Thoracic aorta (tissue), 2 donors: ENCODE measurements around the gene DSTN. TPM values are rescaled to one million over a fixed set of nuclear protein-coding genes. Genes with fewer than 3 reads are reported as not detected.

ENCODE experiments used
- ATAC-seq: fragments of 150-250 bp; one replicate; pipeline ENCODE4 v1.8.0; 2017; ENCODE audit warnings: low read depth; ENCODE audit not compliant: insufficient number of reproducible peaks, low FRiP score
- DNase-seq: peaks from one replicate; pipeline ENCODE4 v3.0.0-alpha.2; 2020; ENCODE audit warnings: low spot score
- H3K27ac ChIP-seq, 2 donors: fragments of 200-600 bp; sonication (generic); 1 replicate in 1 of 2; 2 replicates in 1 of 2; pipeline ENCODE4 v1.5.1; 2016; ENCODE audit warnings: mild to moderate bottlenecking in 2 of 2, moderate library complexity in 2 of 2
- H3K27me3 ChIP-seq: fragments of 200-600 bp; sonication (generic); replicated peaks from 2 replicates; pipeline ENCODE4 v1.6.0; 2016; ENCODE audit warnings: mild to moderate bottlenecking; ENCODE audit not compliant: insufficient read depth
- H3K36me3 ChIP-seq: fragments of 200-600 bp; sonication (generic); one replicate; pipeline ENCODE4 v1.5.1; 2016
- H3K4me1 ChIP-seq, 2 donors: fragments of 200-600 bp; sonication (generic); 1 replicate in 1 of 2; 2 replicates in 1 of 2; pipeline versions ENCODE4 v1.5.1 to v1.6.0; 2016; ENCODE audit warnings: low read depth in 2 of 2, mild to moderate bottlenecking in 1 of 2; ENCODE audit not compliant: control insufficient read depth in 1 of 2
- H3K4me3 ChIP-seq: fragments of 200-600 bp; sonication (generic); 2 replicates; pipeline ENCODE4 v1.5.1; 2016; ENCODE audit warnings: mild to moderate bottlenecking
- H3K9me3 ChIP-seq: fragments of 200-600 bp; sonication (generic); 2 replicates; pipeline ENCODE4 v1.5.1; 2016
- total RNA-seq, 2 donors: library from RNA; depleted of rRNA; stranded (reverse); fragments of >200 nt; gene quantifications; one replicate each; pipeline versions ENCODE4 v1.1.0 to v1.2.3, GENCODE V29; 2016
- TF ChIP-seq, protein P1 (sequence below): fragments of 200-600 bp; sonication (generic); IDR thresholded peaks from one replicate; pipeline ENCODE4 v1.5.1; 2019; ENCODE audit warnings: antibody characterized with exemption

DSTN gene
- total RNA-seq, 2 donors from 2014 or later, result 1,342 to 1,977 TPM

GRCh38 chr20:17629678-17630089, 59.8 kb downstream of the DSTN start:
- Histone ChIP-seq H3K27ac (no peak overlapping the region), H3K9me3 (no peaks in the 10 kb centered on the region), H3K4me1 (peaks cover 9 to 10% of the 10 kb centered on the region in 2 donors), H3K4me3 (no peak overlapping the region), H3K27me3 (no peaks in the 10 kb centered on the region), H3K36me3 (peaks cover 29% of the 10 kb centered on the region)
- no peak for ATAC-seq
- no peak for DNase-seq
- TF ChIP-seq, protein P1, sequence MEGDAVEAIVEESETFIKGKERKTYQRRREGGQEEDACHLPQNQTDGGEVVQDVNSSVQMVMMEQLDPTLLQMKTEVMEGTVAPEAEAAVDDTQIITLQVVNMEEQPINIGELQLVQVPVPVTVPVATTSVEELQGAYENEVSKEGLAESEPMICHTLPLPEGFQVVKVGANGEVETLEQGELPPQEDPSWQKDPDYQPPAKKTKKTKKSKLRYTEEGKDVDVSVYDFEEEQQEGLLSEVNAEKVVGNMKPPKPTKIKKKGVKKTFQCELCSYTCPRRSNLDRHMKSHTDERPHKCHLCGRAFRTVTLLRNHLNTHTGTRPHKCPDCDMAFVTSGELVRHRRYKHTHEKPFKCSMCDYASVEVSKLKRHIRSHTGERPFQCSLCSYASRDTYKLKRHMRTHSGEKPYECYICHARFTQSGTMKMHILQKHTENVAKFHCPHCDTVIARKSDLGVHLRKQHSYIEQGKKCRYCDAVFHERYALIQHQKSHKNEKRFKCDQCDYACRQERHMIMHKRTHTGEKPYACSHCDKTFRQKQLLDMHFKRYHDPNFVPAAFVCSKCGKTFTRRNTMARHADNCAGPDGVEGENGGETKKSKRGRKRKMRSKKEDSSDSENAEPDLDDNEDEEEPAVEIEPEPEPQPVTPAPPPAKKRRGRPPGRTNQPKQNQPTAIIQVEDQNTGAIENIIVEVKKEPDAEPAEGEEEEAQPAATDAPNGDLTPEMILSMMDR, result no peak

DNA sequence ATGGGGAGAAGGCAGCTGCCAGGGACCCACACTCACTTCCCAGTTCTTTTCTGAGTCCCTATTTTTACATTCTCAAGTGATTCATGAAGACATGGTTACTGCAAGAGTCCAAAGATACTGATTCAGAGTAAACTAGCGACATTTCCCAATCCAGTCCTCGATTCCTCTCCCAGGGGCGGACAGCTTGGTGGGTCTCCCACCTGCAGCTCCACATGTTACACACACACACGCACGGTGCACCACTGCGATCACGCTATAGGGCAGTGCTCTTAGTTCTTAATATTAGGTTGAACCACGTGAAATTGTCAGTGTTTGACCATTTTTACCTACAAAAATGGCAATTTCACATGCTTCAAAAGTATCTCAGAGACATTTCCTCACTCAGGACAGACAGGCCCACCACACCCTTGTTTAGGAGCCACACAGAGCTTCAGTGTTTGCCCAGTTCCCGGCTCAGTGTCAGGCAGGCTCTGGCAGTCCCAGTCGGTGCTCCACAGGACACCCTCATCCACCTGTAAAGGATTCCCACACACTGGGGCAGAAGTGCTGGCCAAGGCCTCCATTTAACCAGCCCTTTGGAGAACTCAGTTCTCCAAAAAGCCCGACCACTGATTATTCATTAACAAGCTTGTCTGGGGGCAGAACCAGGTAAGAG, 60.4 kb downstream of the DSTN start:
- no peak overlapping the region for H3K4me3 ChIP-seq
- TF ChIP-seq, protein P1, result no peak
- H3K4me1 ChIP-seq, result peaks cover 15% of the 10 kb centered on the region in 2 donors
- peaks cover 25% of the 10 kb centered on the region for H3K36me3 ChIP-seq
- H3K27me3 ChIP-seq, result no peaks in the 10 kb centered on the region
- H3K27ac ChIP-seq, result no peak overlapping the region
- no peak for DNase-seq
- H3K9me3 ChIP-seq, result no peaks in the 10 kb centered on the region
- no peak for ATAC-seq

- no peak overlapping the region for H3K27ac ChIP-seq
- H3K9me3 ChIP-seq, result no peaks in the 10 kb centered on the region
- DNase-seq (no peak), ATAC-seq (no peak)
- H3K4me3 ChIP-seq, result no peak overlapping the region
- H3K27me3 ChIP-seq, result no peaks in the 10 kb centered on the region
- TF ChIP-seq, protein P1, result no peak
- H3K4me1 ChIP-seq, result peaks cover 20% of the 10 kb centered on the region in 2 donors
- peaks cover 23% of the 10 kb centered on the region for H3K36me3 ChIP-seq
Measured at GRCh38 chr20:17630806-17631195, 60.9 kb downstream of the DSTN start.

- H3K27me3 ChIP-seq, result no peaks in the 10 kb centered on the region
- H3K4me3 ChIP-seq, result no peak overlapping the region
- TF ChIP-seq, protein P1, result no peak
- no peaks in the 10 kb centered on the region for H3K9me3 ChIP-seq
- H3K27ac ChIP-seq, result no peak overlapping the region
- ATAC-seq (no peak), DNase-seq (no peak)
- H3K36me3 ChIP-seq, result peaks cover 23% of the 10 kb centered on the region
- H3K4me1 ChIP-seq, result peaks cover 27 to 30% of the 10 kb centered on the region in 2 donors
Measured at GRCh38 chr20:17631576-17632319, 61.9 kb downstream of the DSTN start.

DNA sequence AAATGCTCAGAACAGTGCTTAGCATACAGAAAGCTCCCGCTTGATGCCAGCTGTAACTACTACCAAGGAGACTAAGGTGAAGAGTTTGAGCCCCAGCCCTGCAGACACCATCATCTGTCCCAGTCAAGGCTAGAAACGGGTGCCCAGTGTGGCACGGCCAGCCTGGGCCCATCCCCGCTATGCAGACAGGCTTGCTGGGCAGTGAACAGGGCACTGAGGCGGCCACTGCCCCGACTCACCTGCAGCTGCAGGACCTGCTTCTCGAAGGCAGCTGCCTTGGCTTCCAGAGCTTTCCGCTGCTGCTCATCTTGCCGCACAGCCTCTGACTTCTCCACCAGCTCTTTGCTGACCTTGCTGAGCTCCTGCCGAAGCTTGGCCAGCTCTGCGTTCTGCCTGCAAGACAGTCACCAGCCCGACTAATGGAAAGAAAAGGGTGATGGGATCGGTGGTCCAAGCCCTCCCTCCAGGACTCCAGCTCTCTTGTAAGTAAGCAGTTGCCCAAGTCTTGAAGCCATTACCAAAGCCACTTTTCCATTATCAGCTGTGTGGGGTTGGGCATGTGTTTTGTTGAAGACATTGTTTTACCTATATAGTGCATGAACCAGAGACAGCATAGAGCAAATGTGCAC, 63.5 kb downstream of the DSTN start:
- Histone ChIP-seq H3K4me1 (peaks cover 27 to 34% of the 10 kb centered on the region in 2 donors), H3K9me3 (no peaks in the 10 kb centered on the region), H3K36me3 (peaks cover 29% of the 10 kb centered on the region), H3K27me3 (no peaks in the 10 kb centered on the region), H3K4me3 (no peak overlapping the region), H3K27ac (peak overlapping the region in 1 of 2 donors; percentile 57)
- no peak for DNase-seq
- ATAC-seq, result no peak
- TF ChIP-seq, protein P1, result no peak
